HepG2 (cell line): ENCODE data around the gene EI24.

Experiments
- CBFB ChIP-seq: sonication (generic); formaldehyde crosslinking; IDR thresholded peaks from 2 replicates; pipeline ENCODE4 v1.4.0; 2020; ENCODE audit warnings: missing genetic modification reagents
- CSRNP1 ChIP-seq: sonication (generic); formaldehyde crosslinking; IDR thresholded peaks from 2 replicates; pipeline ENCODE4 v1.8.1; 2023; ENCODE audit warnings: mild to moderate bottlenecking, missing genetic modification reagents
- DDIT3 ChIP-seq: sonication (generic); formaldehyde crosslinking; IDR thresholded peaks from 2 replicates; pipeline ENCODE4 v1.4.0; 2020; ENCODE audit warnings: mild to moderate bottlenecking, missing genetic modification reagents
- E2F5 ChIP-seq: sonication (generic); formaldehyde crosslinking; conservative IDR thresholded peaks from 2 replicates; pipeline ENCODE4 v1.4.0; 2020; ENCODE audit warnings: missing genetic modification reagents
- EP300 ChIP-seq, 3 experiments: sonication (generic) in 1 of 3; formaldehyde crosslinking in 1 of 3; IDR thresholded peaks; 2 replicates each; pipeline versions ENCODE4 v1.5.1 to v1.6.1; 2011 to 2020; ENCODE audit warnings: low read depth in 2 of 3, low read length in 2 of 3, borderline replicate concordance in 1 of 3, improper control_type of control experiment in 1 of 3, mild to moderate bottlenecking in 1 of 3, missing genetic modification reagents in 1 of 3, moderate library complexity in 1 of 3
- MAX ChIP-seq: IDR thresholded peaks from 2 replicates; pipeline ENCODE4 v1.6.1; 2012; ENCODE audit warnings: inconsistent platforms
- RNF2 ChIP-seq: fragments of 450-650 bp; conservative IDR thresholded peaks from 2 replicates; pipeline ENCODE4 v1.6.1; 2016; ENCODE audit warnings: low read depth
- USF2 ChIP-seq, 2 experiments: sonication (generic) in 1 of 2; formaldehyde crosslinking in 1 of 2; IDR thresholded peaks; 2 replicates each; pipeline versions ENCODE4 v1.5.1 to v1.6.1; 2011 to 2020; ENCODE audit warnings: borderline replicate concordance in 1 of 2, low read depth in 1 of 2, low read length in 1 of 2, mild to moderate bottlenecking in 1 of 2, missing genetic modification reagents in 1 of 2, moderate library complexity in 1 of 2
- ZNF879 ChIP-seq: sonication (generic); formaldehyde crosslinking; IDR thresholded peaks from 2 replicates; pipeline ENCODE4 v1.8.1; 2023; ENCODE audit warnings: missing genetic modification reagents

GRCh38 chr11:125553357-125553756, 15.9 kb upstream of the EI24 start:
- TF ChIP-seq ZNF879 (CRISPR knock-in tag) (no peak), E2F5 (CRISPR knock-in tag) (no peak), CSRNP1 (CRISPR knock-in tag) (no peak), RNF2 (no peak), EP300 (IDR thresholded peaks at IDR 0.05; ENCODE audit: low read depth in 2 of 2, low read length in 2 of 2) (no peak), EP300 (CRISPR knock-in tag; IDR thresholded peaks at IDR 0.05; ENCODE audit: borderline replicate concordance) (no peak), CBFB (no peak), MAX (no peak), USF2 (IDR thresholded peaks at IDR 0.05; ENCODE audit: low read depth, low read length) (no peak), USF2 (CRISPR knock-in tag; IDR thresholded peaks at IDR 0.05; ENCODE audit: borderline replicate concordance) (no peak), DDIT3 (no peak)
